ENCODE results near the gene TKFC. TPM values are rescaled to one million over a fixed set of nuclear protein-coding genes. Genes with fewer than 3 reads are reported as not detected.

The TKFC gene
- total RNA-seq, 3 donors from 2014 or later, result 15.2 to 34.4 (median 26.9) TPM

GRCh38 chr11:61358566-61358965 lies 25.5 kb downstream of the TKFC start:
- no peaks in the 10 kb centered on the region for H3K9me3 ChIP-seq
- TF ChIP-seq CTCF (IDR thresholded peaks at IDR 0.05) (no peak), POLR2A (IDR thresholded peaks at IDR 0.05) (no peak), POLR2AphosphoS5 (IDR thresholded peaks at IDR 0.05) (no peak)
- H3K4me3 ChIP-seq, result no peak overlapping the region
- H3K27ac ChIP-seq, result no peak overlapping the region
- H3K4me1 ChIP-seq, result peaks cover 0 to 6% of the 10 kb centered on the region in 2 donors
- no peaks in the 10 kb centered on the region for H3K27me3 ChIP-seq
- intact Hi-C loops (cut with DNase I; ENCODE audit: low total_unique reads), result no loop called here
- no peak for DNase-seq (ENCODE audit: low spot score in 2 of 2)
- H3K36me3 ChIP-seq, result no peaks in the 10 kb centered on the region

GRCh38 chr11:61359516-61359915 lies 26.5 kb downstream of the TKFC start:
- intact Hi-C loops (cut with DNase I; ENCODE audit: low total_unique reads), result no loop called here
- Histone ChIP-seq H3K4me3 (no peak overlapping the region), H3K9me3 (no peaks in the 10 kb centered on the region), H3K36me3 (no peaks in the 10 kb centered on the region), H3K27me3 (no peaks in the 10 kb centered on the region), H3K4me1 (peaks cover 0 to 6% of the 10 kb centered on the region in 2 donors), H3K27ac (no peak overlapping the region)
- no peak for DNase-seq (ENCODE audit: low spot score in 2 of 2)
- TF ChIP-seq POLR2AphosphoS5 (IDR thresholded peaks at IDR 0.05), result no peak
- TF ChIP-seq POLR2A (IDR thresholded peaks at IDR 0.05), result no peak
- TF ChIP-seq CTCF (IDR thresholded peaks at IDR 0.05), result no peak

GRCh38 chr11:61361237-61361740 lies 28.3 kb downstream of the TKFC start:
- no peaks in the 10 kb centered on the region for H3K27me3 ChIP-seq
- intact Hi-C loops (cut with DNase I; ENCODE audit: low total_unique reads), result no loop called here
- TF ChIP-seq POLR2A (IDR thresholded peaks at IDR 0.05) (no peak), POLR2AphosphoS5 (IDR thresholded peaks at IDR 0.05) (no peak), CTCF (IDR thresholded peaks at IDR 0.05) (no peak)
- H3K36me3 ChIP-seq, result no peaks in the 10 kb centered on the region
- peak overlapping the region; percentile 95 to 96 for H3K27ac ChIP-seq
- no peak for DNase-seq (ENCODE audit: low spot score in 2 of 2)
- H3K4me3 ChIP-seq, result peak overlapping the region; percentile 60 to 77 (median 73)
- no peaks in the 10 kb centered on the region for H3K9me3 ChIP-seq
- H3K4me1 ChIP-seq, result peaks cover 0 to 6% of the 10 kb centered on the region in 2 donors

- H3K27ac ChIP-seq, result peak within 1 kb of the TSS; percentile 95 to 96
- peaks cover 0 to 6% of the 10 kb centered on the region in 2 donors for H3K4me1 ChIP-seq
- H3K36me3 ChIP-seq, result no peaks in the 10 kb centered on the region
- intact Hi-C loops (cut with DNase I; ENCODE audit: low total_unique reads), result no loop called here
- TF ChIP-seq POLR2A (IDR thresholded peaks at IDR 0.05) (peak; percentile 24), CTCF (IDR thresholded peaks at IDR 0.05) (peak in 1 of 3 donors; percentile 6), POLR2AphosphoS5 (IDR thresholded peaks at IDR 0.05) (peak; percentile 87 to 92 (median 92))
- H3K27me3 ChIP-seq, result no peaks in the 10 kb centered on the region
- H3K4me3 ChIP-seq, result peak within 1 kb of the TSS; percentile 60 to 77 (median 73)
- peak; percentile 89 to 90 for DNase-seq (ENCODE audit: low spot score in 2 of 2)
- H3K9me3 ChIP-seq, result no peaks in the 10 kb centered on the region
Observed at GRCh38 chr11:61361741-61362541, 28.9 kb downstream of the TKFC start, which contains the start of the genes CYB561A3 and TMEM138. Gene CYB561A3, minus strand, starts transcription at chr11:61361882. Its CDS starts 5,169 bp downstream, at chr11:61356713. Gene TMEM138, plus strand, starts transcription at chr11:61362374. Its CDS starts 2,017 bp downstream, at chr11:61364391.

- Histone ChIP-seq H3K27me3 (no peaks in the 10 kb centered on the region), H3K4me3 (peak overlapping the region; percentile 60 to 77 (median 73)), H3K9me3 (no peaks in the 10 kb centered on the region), H3K4me1 (peaks cover 0 to 6% of the 10 kb centered on the region in 2 donors), H3K36me3 (no peaks in the 10 kb centered on the region), H3K27ac (peak overlapping the region; percentile 95 to 96)
- TF ChIP-seq CTCF (IDR thresholded peaks at IDR 0.05) (no peak), POLR2A (IDR thresholded peaks at IDR 0.05) (no peak), POLR2AphosphoS5 (IDR thresholded peaks at IDR 0.05) (no peak)
- intact Hi-C loops (cut with DNase I; ENCODE audit: low total_unique reads), result no loop called here
- DNase-seq (ENCODE audit: low spot score in 2 of 2), result no peak
Observed at GRCh38 chr11:61362542-61362875, 29.5 kb downstream of the TKFC start.
